Testis (tissue), 3 donors: Measurements from ENCODE around the gene LRTM2. TPM values are rescaled to one million over a fixed set of nuclear protein-coding genes. Genes with fewer than 3 reads are reported as not detected.
A peak's percentile ranks its signal among the peaks of the same experiment; 100 is the strongest.

Source experiments
- DNase-seq: peaks from one replicate; pipeline ENCODE4 v3.0.0-alpha.2; 2019
- H3K27ac ChIP-seq, 2 donors: fragments of 200-600 bp; sonication (generic); one replicate each; pipeline ENCODE4 v1.5.1; 2019
- H3K27me3 ChIP-seq: fragments of 200-600 bp; sonication (generic); one replicate; pipeline ENCODE4 v1.5.1; 2019
- H3K36me3 ChIP-seq: fragments of 200-600 bp; sonication (generic); one replicate; pipeline ENCODE4 v1.5.1; 2017; ENCODE audit warnings: low read depth; ENCODE audit errors: missing control alignments
- H3K4me1 ChIP-seq: fragments of 200-600 bp; sonication (generic); one replicate; pipeline ENCODE4 v1.5.1; 2019
- H3K4me3 ChIP-seq, 2 donors: fragments of 200-600 bp; sonication (generic); one replicate each; pipeline ENCODE4 v1.5.1; 2017 to 2019
- H3K9me3 ChIP-seq: fragments of 200-600 bp; sonication (generic); one replicate; pipeline ENCODE4 v1.5.1; 2017
- POLR2A ChIP-seq: fragments of 450-650 bp; IDR thresholded peaks from one replicate; pipeline ENCODE4 v1.6.1; 2017; ENCODE audit warnings: antibody characterized with exemption, mild to moderate bottlenecking, moderate library complexity
- WGBS, 2 donors: methylation state at CpG; one replicate each; pipeline ENCODE4 v1.1.5; 2018; 5-methylcytosine and 5-hydroxymethylcytosine counted together
- intact Hi-C: fragments of 100-400 bp; cut with DNase I; formaldehyde crosslinking; loops from one replicate; pipeline ENCODE4 v1.15.1; 2023; ENCODE audit warnings: low total_unique reads
- polyA plus RNA-seq: library from polyadenylated mRNA; stranded (reverse); fragments of 350-450 nt; fragmentation: Illumina TruSeq; extraction: RNeasy Lipid Tissue Mini Kit (QIAGEN cat#74804); gene quantifications from one replicate; pipeline ENCODE4 v1.2.3, GENCODE V29; 2014; ENCODE audit warnings: low read depth, low replicate concordance; ENCODE audit not compliant: insufficient read depth
- total RNA-seq, 2 donors: library from RNA; depleted of rRNA; stranded (reverse); fragments of >200 nt; gene quantifications; one replicate each; pipeline ENCODE4 v1.2.3, GENCODE V29; 2016
- TF ChIP-seq, protein P1 (sequence below), 3 experiments: fragments of 450-650 bp in 2 of 3; fragments of 200-600 bp in 1 of 3; sonication (generic) in 1 of 3; IDR thresholded peaks; one replicate each; pipeline ENCODE4 v1.5.1; 2016 to 2019; ENCODE audit warnings: antibody characterized with exemption in 3 of 3, mild to moderate bottlenecking in 2 of 3, moderate library complexity in 1 of 3

The LRTM2 gene
- total and polyA plus RNA-seq, 3 donors from 2014 or later = 0.39 to 0.96 (median 0.43) TPM

DNA sequence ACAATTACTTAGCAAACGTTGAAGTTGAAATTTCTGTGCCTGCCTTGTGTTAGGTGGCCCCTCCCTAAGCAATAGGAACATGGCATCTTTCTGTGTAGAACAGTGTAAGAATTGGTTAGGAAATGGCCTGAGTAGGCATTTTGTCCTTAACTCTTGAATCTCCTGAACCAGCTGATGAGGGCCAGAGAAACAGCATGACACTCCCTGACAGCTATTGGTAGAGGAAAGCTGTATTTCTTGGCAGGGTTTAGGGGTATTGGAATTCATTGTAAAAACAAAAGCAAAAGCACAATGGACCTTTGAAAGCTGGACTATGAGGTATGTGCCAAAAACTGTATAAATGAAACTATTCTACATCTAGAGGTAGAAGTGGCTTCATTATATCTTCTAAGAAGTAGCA, 40.6 kb upstream of the LRTM2 start:
- Histone ChIP-seq H3K36me3 (no peaks in the 10 kb centered on the region), H3K4me1 (peaks cover 13% of the 10 kb centered on the region), H3K9me3 (no peaks in the 10 kb centered on the region), H3K27me3 (no peaks in the 10 kb centered on the region), H3K27ac (peak overlapping the region in 1 of 2 donors; percentile 40), H3K4me3 (no peak overlapping the region)
- WGBS, 2 donors = 18 to 30% methylated on average over 1 of the region's 1 CpG
- DNase-seq = no peak
- TF ChIP-seq, protein P1, sequence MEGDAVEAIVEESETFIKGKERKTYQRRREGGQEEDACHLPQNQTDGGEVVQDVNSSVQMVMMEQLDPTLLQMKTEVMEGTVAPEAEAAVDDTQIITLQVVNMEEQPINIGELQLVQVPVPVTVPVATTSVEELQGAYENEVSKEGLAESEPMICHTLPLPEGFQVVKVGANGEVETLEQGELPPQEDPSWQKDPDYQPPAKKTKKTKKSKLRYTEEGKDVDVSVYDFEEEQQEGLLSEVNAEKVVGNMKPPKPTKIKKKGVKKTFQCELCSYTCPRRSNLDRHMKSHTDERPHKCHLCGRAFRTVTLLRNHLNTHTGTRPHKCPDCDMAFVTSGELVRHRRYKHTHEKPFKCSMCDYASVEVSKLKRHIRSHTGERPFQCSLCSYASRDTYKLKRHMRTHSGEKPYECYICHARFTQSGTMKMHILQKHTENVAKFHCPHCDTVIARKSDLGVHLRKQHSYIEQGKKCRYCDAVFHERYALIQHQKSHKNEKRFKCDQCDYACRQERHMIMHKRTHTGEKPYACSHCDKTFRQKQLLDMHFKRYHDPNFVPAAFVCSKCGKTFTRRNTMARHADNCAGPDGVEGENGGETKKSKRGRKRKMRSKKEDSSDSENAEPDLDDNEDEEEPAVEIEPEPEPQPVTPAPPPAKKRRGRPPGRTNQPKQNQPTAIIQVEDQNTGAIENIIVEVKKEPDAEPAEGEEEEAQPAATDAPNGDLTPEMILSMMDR (IDR thresholded peaks at IDR 0.05) = no peak
- TF ChIP-seq POLR2A = no peak
- intact Hi-C loops = no loop called here

GRCh38 chr12:1781772-1782171, 38.6 kb upstream of the LRTM2 start:
- DNase-seq = no peak
- peaks cover 13% of the 10 kb centered on the region for H3K4me1 ChIP-seq
- H3K27ac ChIP-seq = no peak overlapping the region
- H3K9me3 ChIP-seq = no peaks in the 10 kb centered on the region
- TF ChIP-seq, protein P1 (IDR thresholded peaks at IDR 0.05) = no peak
- no peak for TF ChIP-seq POLR2A
- 42 to 71% methylated on average over 2 of the region's 2 CpGs for WGBS, 2 donors
- intact Hi-C loops = no loop called here
- H3K4me3 ChIP-seq = no peak overlapping the region
- H3K27me3 ChIP-seq = no peaks in the 10 kb centered on the region
- no peaks in the 10 kb centered on the region for H3K36me3 ChIP-seq

- H3K4me1 ChIP-seq = peaks cover 13% of the 10 kb centered on the region
- no peak for TF ChIP-seq POLR2A
- TF ChIP-seq, protein P1 (IDR thresholded peaks at IDR 0.05) = no peak
- no peak overlapping the region for H3K4me3 ChIP-seq
- intact Hi-C loops = no loop called here
- no peak for DNase-seq
- H3K27me3 ChIP-seq = no peaks in the 10 kb centered on the region
- H3K9me3 ChIP-seq = no peaks in the 10 kb centered on the region
- no peaks in the 10 kb centered on the region for H3K36me3 ChIP-seq
- WGBS, 2 donors = 58 to 79% methylated on average over 2 of the region's 2 CpGs
- no peak overlapping the region for H3K27ac ChIP-seq
Observed at GRCh38 chr12:1782215-1782614, 38.1 kb upstream of the LRTM2 start.

- Histone ChIP-seq H3K27me3 (no peaks in the 10 kb centered on the region), H3K27ac (no peak overlapping the region), H3K36me3 (no peaks in the 10 kb centered on the region), H3K4me3 (no peak overlapping the region), H3K9me3 (no peaks in the 10 kb centered on the region), H3K4me1 (no peaks in the 10 kb centered on the region)
- no peak for DNase-seq
- WGBS, 2 donors = 61 to 74% methylated on average over 6 of the region's 6 CpGs
- TF ChIP-seq POLR2A = no peak
- TF ChIP-seq, protein P1 (IDR thresholded peaks at IDR 0.05) = no peak
- intact Hi-C loops = no loop called here
Observed at GRCh38 chr12:1787714-1788113, 32.7 kb upstream of the LRTM2 start.

- no peak for TF ChIP-seq POLR2A
- TF ChIP-seq, protein P1 (IDR thresholded peaks at IDR 0.05) = no peak
- 80 to 81% methylated on average over 7 of the region's 7 CpGs for WGBS, 2 donors
- Histone ChIP-seq H3K36me3 (no peaks in the 10 kb centered on the region), H3K27ac (no peak overlapping the region), H3K27me3 (no peaks in the 10 kb centered on the region), H3K4me3 (no peak overlapping the region), H3K9me3 (no peaks in the 10 kb centered on the region), H3K4me1 (peaks cover 1% of the 10 kb centered on the region)
- no peak for DNase-seq
- intact Hi-C loops = loop anchor here (5.0 kb wide), 1 partner anchor 138 kb away; no protein-coding TSS in a partner anchor
Observed at GRCh38 chr12:1790444-1790843, 29.9 kb upstream of the LRTM2 start.
